ENCODE results near the gene SEZ6.

SEZ6 gene

DNA sequence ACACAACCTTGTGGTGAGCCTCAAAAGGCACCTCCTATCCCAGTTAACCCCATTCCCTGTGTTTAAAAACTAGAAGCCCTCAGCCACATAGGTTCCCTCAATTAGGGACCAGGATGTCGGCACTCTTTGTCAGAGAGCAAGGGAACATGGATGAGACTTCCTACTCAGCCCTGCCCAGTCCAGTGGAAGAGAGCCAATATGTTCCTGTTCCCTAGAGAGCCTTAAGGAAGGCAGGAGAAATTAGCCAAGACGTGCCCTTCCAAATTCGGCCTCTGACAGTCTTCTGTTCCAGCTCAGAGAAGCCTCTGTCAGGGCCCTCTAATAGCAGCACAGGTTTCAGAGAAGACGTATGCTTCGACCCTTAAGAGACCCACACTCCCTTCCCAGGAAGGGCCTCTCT lies 88.4 kb downstream of the SEZ6 start:
- TF ChIP-seq, protein P1, sequence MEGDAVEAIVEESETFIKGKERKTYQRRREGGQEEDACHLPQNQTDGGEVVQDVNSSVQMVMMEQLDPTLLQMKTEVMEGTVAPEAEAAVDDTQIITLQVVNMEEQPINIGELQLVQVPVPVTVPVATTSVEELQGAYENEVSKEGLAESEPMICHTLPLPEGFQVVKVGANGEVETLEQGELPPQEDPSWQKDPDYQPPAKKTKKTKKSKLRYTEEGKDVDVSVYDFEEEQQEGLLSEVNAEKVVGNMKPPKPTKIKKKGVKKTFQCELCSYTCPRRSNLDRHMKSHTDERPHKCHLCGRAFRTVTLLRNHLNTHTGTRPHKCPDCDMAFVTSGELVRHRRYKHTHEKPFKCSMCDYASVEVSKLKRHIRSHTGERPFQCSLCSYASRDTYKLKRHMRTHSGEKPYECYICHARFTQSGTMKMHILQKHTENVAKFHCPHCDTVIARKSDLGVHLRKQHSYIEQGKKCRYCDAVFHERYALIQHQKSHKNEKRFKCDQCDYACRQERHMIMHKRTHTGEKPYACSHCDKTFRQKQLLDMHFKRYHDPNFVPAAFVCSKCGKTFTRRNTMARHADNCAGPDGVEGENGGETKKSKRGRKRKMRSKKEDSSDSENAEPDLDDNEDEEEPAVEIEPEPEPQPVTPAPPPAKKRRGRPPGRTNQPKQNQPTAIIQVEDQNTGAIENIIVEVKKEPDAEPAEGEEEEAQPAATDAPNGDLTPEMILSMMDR (IDR thresholded peaks at IDR 0.05): no peak

DNA sequence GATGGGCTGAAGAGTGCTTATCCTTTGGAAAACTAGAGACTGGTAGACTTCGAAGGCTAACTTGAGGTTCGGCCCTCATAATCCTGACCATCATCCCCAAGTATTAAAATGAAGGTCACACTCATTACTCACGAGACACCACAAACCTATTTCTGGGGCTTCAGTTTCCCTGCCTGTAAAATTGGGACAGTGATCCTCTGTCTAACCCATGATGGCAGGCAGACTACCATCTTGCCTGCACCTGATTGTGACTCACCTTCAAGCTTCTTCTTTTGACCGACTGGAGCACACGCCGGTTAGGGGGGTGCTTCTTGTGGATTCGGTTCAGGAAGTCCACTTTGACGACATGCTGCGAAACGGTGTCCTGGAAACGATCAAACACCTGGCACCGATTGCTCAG lies 88.8 kb downstream of the SEZ6 start:
- TF ChIP-seq, protein P1 (IDR thresholded peaks at IDR 0.05): no peak

DNA sequence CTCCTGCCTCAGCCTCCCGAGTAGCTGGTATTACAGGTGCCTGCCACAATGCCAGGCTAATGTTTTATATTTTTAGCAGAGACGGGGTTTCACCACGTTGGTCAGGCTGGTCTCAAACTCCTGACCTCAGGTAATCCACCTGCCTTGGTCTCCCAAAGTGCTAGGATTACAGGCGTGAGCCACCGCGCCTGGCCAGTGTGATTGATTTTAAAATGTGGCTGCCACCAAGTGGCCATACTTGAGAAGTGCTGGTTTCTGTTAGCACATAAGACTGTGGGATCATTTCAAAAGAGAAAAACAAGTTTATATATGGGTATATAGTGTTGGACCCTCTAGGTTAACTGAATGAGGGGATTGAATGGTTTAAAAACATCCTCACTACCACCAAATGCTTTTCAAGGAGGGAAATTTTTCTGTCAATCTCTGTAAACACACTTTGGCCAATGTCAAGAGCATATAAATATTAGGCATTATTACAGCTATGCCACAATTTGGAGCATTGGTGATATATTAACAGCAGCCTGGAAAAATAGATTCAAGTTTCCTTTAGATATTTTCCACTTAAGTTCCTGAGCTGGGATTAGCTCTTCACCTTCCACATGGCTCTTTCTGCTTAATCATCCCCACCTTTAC lies 89.4 kb downstream of the SEZ6 start:
- TF ChIP-seq, protein P1 (IDR thresholded peaks at IDR 0.05): peak; percentile 78

DNA sequence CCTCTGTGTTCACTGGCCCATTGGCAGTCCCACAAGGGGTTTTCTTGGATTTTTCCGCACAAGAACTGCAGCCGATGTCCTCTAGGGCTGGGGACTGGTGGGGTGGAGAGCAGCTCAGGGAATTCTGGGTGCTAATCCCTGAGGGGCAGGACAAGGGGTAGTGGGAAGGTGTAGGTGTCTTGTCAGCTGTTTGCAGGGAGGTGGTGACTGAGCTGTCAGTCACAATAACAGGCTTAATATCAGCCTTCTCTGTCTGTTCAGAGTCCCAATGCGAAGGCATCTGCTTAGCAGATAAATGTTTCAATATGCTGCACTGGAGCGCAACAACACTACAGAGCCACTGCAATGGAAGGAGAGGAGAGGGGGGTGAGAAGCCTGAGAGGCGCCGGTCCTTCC lies 92.9 kb downstream of the SEZ6 start:
- TF ChIP-seq, protein P1 (IDR thresholded peaks at IDR 0.05): no peak

DNA sequence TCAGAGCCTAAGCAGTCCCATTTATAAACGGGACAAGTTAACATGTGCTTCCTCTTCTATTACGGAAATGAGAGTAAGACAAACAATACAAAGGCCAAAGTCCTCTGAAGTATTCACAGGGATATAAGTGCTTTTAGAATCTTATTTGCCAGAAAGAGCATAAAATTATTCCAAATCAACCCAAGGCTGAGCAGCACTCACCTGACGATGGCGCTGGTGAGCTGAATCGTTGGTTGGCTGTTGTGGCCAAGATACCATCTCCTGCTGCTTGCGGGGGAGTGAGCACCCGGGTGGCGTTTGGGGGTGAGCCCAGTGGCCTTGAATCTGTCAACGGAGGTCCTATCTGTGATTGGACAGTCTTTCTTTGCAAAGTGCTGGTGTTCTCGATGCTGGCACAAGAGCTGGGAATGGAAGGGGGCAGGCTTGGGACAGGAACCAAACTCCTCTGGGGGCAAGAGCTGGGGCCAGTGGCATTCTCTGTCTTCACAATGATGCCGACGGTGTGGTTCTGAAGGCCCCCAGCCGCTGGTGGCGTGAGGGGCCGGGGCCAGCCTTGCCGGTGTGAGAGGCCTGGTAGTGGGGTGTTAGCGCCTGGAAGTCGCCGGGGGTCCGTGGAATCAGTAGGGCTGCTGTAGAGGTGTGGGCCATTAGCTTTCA lies 93.4 kb downstream of the SEZ6 start:
- TF ChIP-seq, protein P1 (IDR thresholded peaks at IDR 0.05): peak; percentile 43; the same call in 1 of the 2 replicates

DNA sequence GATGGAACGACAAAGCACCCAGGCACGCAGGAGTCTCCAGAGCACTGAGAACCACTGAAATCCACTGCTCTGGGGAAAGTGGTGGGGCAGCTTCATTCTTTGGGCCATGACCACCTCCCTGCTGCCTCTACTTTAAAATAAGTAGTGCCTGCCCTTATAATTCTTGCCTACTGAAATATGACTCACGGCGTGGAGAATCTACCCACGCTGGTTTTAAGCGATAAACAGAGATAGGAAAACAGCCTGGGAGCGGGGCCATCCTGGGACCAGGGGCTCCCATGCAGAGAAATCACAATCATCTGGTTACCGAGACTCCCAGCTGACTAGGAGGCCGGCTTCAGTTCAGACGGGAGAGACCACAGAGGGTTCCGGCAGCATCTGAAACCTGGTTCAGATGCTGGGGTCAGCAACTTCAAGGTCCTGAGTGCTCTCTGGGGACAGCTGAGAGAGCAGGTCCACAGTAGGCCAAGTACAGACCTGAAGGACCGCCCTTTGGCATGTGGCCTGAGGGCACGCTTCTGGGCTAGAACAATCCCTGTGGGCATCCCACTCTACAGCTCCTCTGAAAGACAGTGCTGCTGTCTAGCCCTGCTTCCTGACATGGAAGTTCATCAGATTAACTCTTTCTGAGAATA lies 94.3 kb downstream of the SEZ6 start:
- TF ChIP-seq, protein P1 (IDR thresholded peaks at IDR 0.05): no peak

DNA sequence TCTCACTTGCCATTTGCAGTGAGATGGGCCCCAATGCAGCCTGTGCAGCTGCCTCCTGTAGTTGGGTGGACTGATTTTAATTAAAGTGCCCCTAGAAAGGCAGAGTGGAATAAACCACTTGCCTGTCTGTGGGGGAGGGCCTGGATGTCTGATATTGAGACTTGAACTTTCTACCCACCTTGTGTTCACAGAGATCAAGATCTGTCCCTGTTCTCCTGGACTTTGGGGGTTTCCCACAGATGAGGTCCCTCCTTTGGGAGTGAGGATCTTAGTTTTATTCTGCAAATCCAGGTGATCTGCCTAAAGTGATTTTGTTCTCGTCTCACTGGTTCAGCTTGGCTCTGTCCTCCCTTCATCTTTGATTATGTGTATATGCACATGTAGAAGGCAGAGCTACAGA lies 95.3 kb downstream of the SEZ6 start:
- TF ChIP-seq, protein P1 (IDR thresholded peaks at IDR 0.05): no peak

Measured in LNCAP (cell line).